AG09309 (cell line): ENCODE results near the gene MYL10.

ENCODE experiments used
- DNase-seq: peaks from one replicate; pipeline ENCODE4 v3.0.0-alpha.2; 2010; ENCODE audit warnings: low read depth
- H3K4me3 ChIP-seq: 2 replicates; pipeline ENCODE4 v1.5.1; 2011; ENCODE audit warnings: mild to moderate bottlenecking, low read depth, low read length, moderate library complexity; ENCODE audit not compliant: control insufficient read depth
- CTCF ChIP-seq: IDR thresholded peaks from 2 replicates; pipeline ENCODE4 v1.5.1; 2011; ENCODE audit warnings: mild to moderate bottlenecking, low read depth, low read length, inconsistent platforms; ENCODE audit not compliant: insufficient read depth, control insufficient read depth; ENCODE audit errors: missing control alignments

The MYL10 gene

GRCh38 chr7:101629171-101629570 lies at the start of gene MYL10:
MYL10 (minus strand) TSS chr7:101629296; CDS start chr7:101629118, 178 bp downstream.
- no peak within 1 kb of the TSS for H3K4me3 ChIP-seq
- DNase-seq = no peak
- no peak for TF ChIP-seq CTCF

GRCh38 chr7:101678658-101679057 lies 49.6 kb upstream of the MYL10 start:
- peak; percentile 42 for DNase-seq
- no peak for TF ChIP-seq CTCF
- H3K4me3 ChIP-seq = no peak overlapping the region

GRCh38 chr7:101677797-101678479 lies 48.8 kb upstream of the MYL10 start:
- TF ChIP-seq CTCF = no peak
- DNase-seq = no peak
- H3K4me3 ChIP-seq = no peak overlapping the region

GRCh38 chr7:101677391-101677790 lies 48.3 kb upstream of the MYL10 start:
- H3K4me3 ChIP-seq = no peak overlapping the region
- no peak for DNase-seq
- no peak for TF ChIP-seq CTCF

GRCh38 chr7:101676956-101677355 lies 47.9 kb upstream of the MYL10 start:
- no peak for DNase-seq
- H3K4me3 ChIP-seq = no peak overlapping the region
- TF ChIP-seq CTCF = no peak

GRCh38 chr7:101676062-101676598 lies 47.0 kb upstream of the MYL10 start:
- H3K4me3 ChIP-seq = no peak overlapping the region
- no peak for DNase-seq
- TF ChIP-seq CTCF = no peak
